ENCODE measurements around the gene PSMD10. TPM values are rescaled to one million over a fixed set of nuclear protein-coding genes. Genes with fewer than 3 reads are reported as not detected.

PSMD10 gene
- total RNA-seq, 4 donors from 2014 or later = 23.4 to 42.5 (median 36.0) TPM

- TF ChIP-seq CTCF (IDR thresholded peaks at IDR 0.05) (no peak), POLR2A (IDR thresholded peaks at IDR 0.05) (no peak)
- intact Hi-C loops (cut with DNase I; ENCODE audit: low total_unique reads) = no loop called here
- WGBS, 2 donors = 71 to 73% methylated on average over 1 of the region's 1 CpG
- no peak overlapping the region for H3K4me3 ChIP-seq (ENCODE audit: low read depth, poor library complexity, severe bottlenecking)
- DNase-seq (ENCODE audit: low spot score in 2 of 2) = no peak
Measured at GRCh38 chrX:108088511-108088910, 2.8 kb downstream of the PSMD10 start.

- TF ChIP-seq CTCF (IDR thresholded peaks at IDR 0.05) (no peak), POLR2A (IDR thresholded peaks at IDR 0.05) (no peak)
- 81 to 94% methylated on average over 6 of the region's 6 CpGs for WGBS, 2 donors
Measured at GRCh38 chrX:108087792-108088191, 3.5 kb downstream of the PSMD10 start.

GRCh38 chrX:108081110-108081509, 10.2 kb downstream of the PSMD10 start:
- no peak overlapping the region for H3K4me3 ChIP-seq (ENCODE audit: low read depth, poor library complexity, severe bottlenecking)
- TF ChIP-seq POLR2A (IDR thresholded peaks at IDR 0.05) (no peak), CTCF (IDR thresholded peaks at IDR 0.05) (no peak)
- no peak for DNase-seq (ENCODE audit: low spot score in 2 of 2)
- WGBS, 2 donors = 79 to 95% methylated on average over 2 of the region's 2 CpGs
- intact Hi-C loops (cut with DNase I; ENCODE audit: low total_unique reads) = no loop called here

More at GRCh38 chrX:108087792-108088191, 3.5 kb downstream of the PSMD10 start:
- DNase-seq (ENCODE audit: low spot score in 2 of 2) = no peak
- no peak overlapping the region for H3K4me3 ChIP-seq (ENCODE audit: low read depth, poor library complexity, severe bottlenecking)
- intact Hi-C loops (cut with DNase I; ENCODE audit: low total_unique reads) = no loop called here

- 83 to 88% methylated on average over 5 of the region's 5 CpGs for WGBS, 2 donors
- intact Hi-C loops (cut with DNase I; ENCODE audit: low total_unique reads) = no loop called here
- no peak for TF ChIP-seq CTCF (IDR thresholded peaks at IDR 0.05)
- no peak for TF ChIP-seq POLR2A (IDR thresholded peaks at IDR 0.05)
- no peak overlapping the region for H3K4me3 ChIP-seq (ENCODE audit: low read depth, poor library complexity, severe bottlenecking)
- DNase-seq (ENCODE audit: low spot score in 2 of 2) = no peak
Measured at GRCh38 chrX:108072746-108073145, 18.6 kb downstream of the PSMD10 start.

- no peak for DNase-seq (ENCODE audit: low spot score in 2 of 2)
- 70 to 78% methylated on average over 1 of the region's 1 CpG for WGBS, 2 donors
- TF ChIP-seq POLR2A (IDR thresholded peaks at IDR 0.05) = no peak
- no peak for TF ChIP-seq CTCF (IDR thresholded peaks at IDR 0.05)
- no peak overlapping the region for H3K4me3 ChIP-seq (ENCODE audit: low read depth, poor library complexity, severe bottlenecking)
- intact Hi-C loops (cut with DNase I; ENCODE audit: low total_unique reads) = no loop called here
Measured at GRCh38 chrX:108071578-108071977, 19.8 kb downstream of the PSMD10 start.

GRCh38 chrX:108070891-108071290, 20.5 kb downstream of the PSMD10 start:
- DNase-seq (ENCODE audit: low spot score in 2 of 2) = no peak
- intact Hi-C loops (cut with DNase I; ENCODE audit: low total_unique reads) = no loop called here
- H3K4me3 ChIP-seq (ENCODE audit: low read depth, poor library complexity, severe bottlenecking) = no peak overlapping the region
- 33 to 34% methylated on average over 4 of the region's 4 CpGs for WGBS, 2 donors
- TF ChIP-seq POLR2A (IDR thresholded peaks at IDR 0.05) (no peak), CTCF (IDR thresholded peaks at IDR 0.05) (no peak)

Measured in lower leg skin (tissue), 4 donors.